ENCODE measurements around the gene H2BK1.

GRCh38 chr7:151209588-151209987 is 700 bp downstream of the H2BK1 start:
- no peak for TF ChIP-seq EZH2phosphoT487 (IDR thresholded peaks at IDR 0.05; ENCODE audit: insufficient read depth, low read depth)
- TF ChIP-seq EZH2 (IDR thresholded peaks at IDR 0.05; ENCODE audit: insufficient read depth, poor library complexity, severe bottlenecking) = no peak
